Muscle layer of colon (tissue), 2 donors: ENCODE measurements around the gene SLC25A44.

ENCODE experiments used
- H3K27ac ChIP-seq: one replicate; pipeline ENCODE4 v1.7.0; 2013; ENCODE audit warnings: low read depth, mild to moderate bottlenecking, low read length, moderate library complexity
- H3K27me3 ChIP-seq, 2 donors: one replicate each; pipeline ENCODE4 v1.7.0; 2013; ENCODE audit warnings: low read length in 2 of 2, mild to moderate bottlenecking in 2 of 2; ENCODE audit not compliant: insufficient read depth in 2 of 2, control insufficient read depth in 1 of 2
- H3K36me3 ChIP-seq: one replicate; pipeline ENCODE4 v1.7.0; 2013; ENCODE audit warnings: mild to moderate bottlenecking, low read length; ENCODE audit not compliant: insufficient read depth
- H3K4me1 ChIP-seq: one replicate; pipeline ENCODE4 v1.7.0; 2013; ENCODE audit warnings: mild to moderate bottlenecking, low read length; ENCODE audit not compliant: insufficient read depth
- H3K4me3 ChIP-seq, 2 donors: one replicate each; pipeline ENCODE4 v1.7.0; 2013; ENCODE audit warnings: low read length in 2 of 2, low read depth in 1 of 2, mild to moderate bottlenecking in 1 of 2, moderate library complexity in 1 of 2
- H3K9ac ChIP-seq: one replicate; pipeline ENCODE4 v1.7.0; 2013; ENCODE audit warnings: low read length
- H3K9me3 ChIP-seq: one replicate; pipeline ENCODE4 v1.7.0; 2013; ENCODE audit warnings: mild to moderate bottlenecking, low read length
- donor health status: abdominal sarcoma.
- donor health status: Adenocarcinoma of cecum.

The SLC25A44 gene

DNA sequence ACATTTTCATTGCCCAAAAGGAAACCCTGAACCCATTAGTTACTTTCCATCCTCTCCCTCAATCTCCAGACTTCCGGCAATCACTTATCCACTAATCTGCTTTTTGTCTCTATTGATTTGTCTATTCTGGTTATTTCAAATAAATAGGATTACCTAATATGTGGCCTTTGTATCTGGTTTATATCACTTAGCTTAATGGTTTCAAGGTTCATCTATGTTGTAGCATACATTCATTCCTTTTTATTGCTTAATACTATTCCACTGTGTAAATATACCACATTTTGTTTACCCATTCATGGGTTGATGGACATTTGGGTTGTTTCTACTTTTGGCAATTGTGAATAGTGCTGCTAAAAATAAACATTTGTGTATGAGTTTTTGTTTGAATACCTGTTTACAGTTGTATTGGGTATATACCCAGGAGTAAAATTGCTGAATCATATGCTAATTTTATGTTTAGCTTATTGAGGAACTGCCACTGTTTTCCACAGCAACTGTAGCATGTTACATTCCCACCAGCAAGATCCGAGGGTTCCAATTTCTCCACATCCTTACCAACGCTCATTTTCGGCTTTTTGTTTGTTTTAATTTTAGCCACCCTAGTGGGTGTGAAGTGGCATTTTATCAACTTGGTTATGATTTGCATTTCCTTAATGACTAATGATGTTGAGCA, 2.5 kb upstream of the SLC25A44 start:
- Histone ChIP-seq H3K9me3 (no peaks in the 10 kb centered on the region), H3K27ac (no peak overlapping the region), H3K4me1 (peaks cover 22% of the 10 kb centered on the region), H3K36me3 (no peaks in the 10 kb centered on the region), H3K9ac (no peak overlapping the region), H3K4me3 (no peak overlapping the region), H3K27me3 (no peaks in the 10 kb centered on the region)

DNA sequence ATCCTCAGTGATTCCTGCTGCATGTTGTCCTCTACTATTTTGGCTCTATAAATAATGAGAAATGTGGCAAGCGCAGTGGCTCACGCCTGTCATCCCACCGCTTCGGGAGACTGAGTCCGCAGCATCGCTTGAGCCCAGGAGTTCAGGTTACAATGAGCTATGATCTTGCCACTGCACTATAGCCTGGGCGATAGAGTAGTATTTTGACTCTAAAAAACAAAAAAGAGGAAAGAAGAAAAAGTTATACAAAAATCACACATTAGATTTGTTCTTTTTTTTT, 756 bp upstream of the SLC25A44 start:
- Histone ChIP-seq H3K4me3 (peak overlapping the region; percentile 4 to 97), H3K27ac (peak overlapping the region; percentile 65), H3K9me3 (no peaks in the 10 kb centered on the region), H3K36me3 (no peaks in the 10 kb centered on the region), H3K27me3 (no peaks in the 10 kb centered on the region), H3K9ac (peak overlapping the region; percentile 47), H3K4me1 (peaks cover 22% of the 10 kb centered on the region)

DNA sequence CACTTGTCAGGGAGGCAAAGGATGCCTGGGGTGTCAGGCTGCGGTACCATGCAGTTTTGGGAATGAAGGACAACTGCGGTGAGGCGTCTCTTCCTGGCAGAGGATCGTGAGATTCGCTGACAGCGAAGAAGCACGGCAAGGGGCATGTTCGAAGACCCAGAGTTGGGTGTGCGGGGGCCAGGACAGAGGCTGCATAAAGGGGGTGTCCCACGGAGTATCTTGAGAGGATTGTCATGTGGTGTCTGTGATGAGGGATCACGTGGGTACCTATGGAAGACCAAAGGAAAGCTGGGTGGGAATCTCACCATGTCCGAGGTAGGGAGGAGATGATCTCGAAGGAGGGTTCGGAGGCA, 372 bp downstream of the SLC25A44 start:
- peak overlapping the region; percentile 27 to 97 for H3K4me3 ChIP-seq
- H3K27ac ChIP-seq: peak overlapping the region; percentile 15
- no peaks in the 10 kb centered on the region for H3K9me3 ChIP-seq
- peak overlapping the region; percentile 90 for H3K9ac ChIP-seq
- H3K27me3 ChIP-seq: no peaks in the 10 kb centered on the region
- peaks cover 3% of the 10 kb centered on the region for H3K36me3 ChIP-seq
- H3K4me1 ChIP-seq: peaks cover 22% of the 10 kb centered on the region

DNA sequence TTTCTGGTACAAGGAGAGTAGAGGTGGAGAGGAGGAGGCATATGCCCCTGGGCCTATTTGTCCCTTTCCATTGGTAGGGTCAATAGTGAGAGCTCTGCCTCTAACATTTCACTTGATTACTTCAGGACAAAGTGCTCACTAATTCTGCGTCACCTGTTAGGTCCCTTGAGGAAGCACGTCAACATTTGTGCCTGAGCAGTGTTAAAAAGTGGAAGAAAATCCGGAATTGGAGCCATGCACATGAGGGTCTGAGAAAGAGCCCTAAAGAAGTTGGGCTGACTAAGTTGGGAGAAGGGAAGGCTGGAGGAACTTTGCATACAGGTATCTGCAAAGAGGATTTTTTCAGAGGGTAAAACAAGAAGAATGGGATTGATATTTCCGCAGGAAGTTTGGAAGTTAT, 1.9 kb downstream of the SLC25A44 start:
- H3K4me1 ChIP-seq: peaks cover 22% of the 10 kb centered on the region
- H3K9ac ChIP-seq: no peak overlapping the region
- no peaks in the 10 kb centered on the region for H3K27me3 ChIP-seq
- peaks cover 17% of the 10 kb centered on the region for H3K36me3 ChIP-seq
- no peaks in the 10 kb centered on the region for H3K9me3 ChIP-seq
- H3K4me3 ChIP-seq: no peak overlapping the region
- H3K27ac ChIP-seq: no peak overlapping the region

GRCh38 chr1:156196445-156196844, 2.5 kb downstream of the SLC25A44 start:
- no peak overlapping the region for H3K4me3 ChIP-seq
- peaks cover 22% of the 10 kb centered on the region for H3K4me1 ChIP-seq
- H3K9ac ChIP-seq: no peak overlapping the region
- H3K36me3 ChIP-seq: peaks cover 17% of the 10 kb centered on the region
- H3K9me3 ChIP-seq: no peaks in the 10 kb centered on the region
- H3K27me3 ChIP-seq: no peaks in the 10 kb centered on the region
- H3K27ac ChIP-seq: no peak overlapping the region

DNA sequence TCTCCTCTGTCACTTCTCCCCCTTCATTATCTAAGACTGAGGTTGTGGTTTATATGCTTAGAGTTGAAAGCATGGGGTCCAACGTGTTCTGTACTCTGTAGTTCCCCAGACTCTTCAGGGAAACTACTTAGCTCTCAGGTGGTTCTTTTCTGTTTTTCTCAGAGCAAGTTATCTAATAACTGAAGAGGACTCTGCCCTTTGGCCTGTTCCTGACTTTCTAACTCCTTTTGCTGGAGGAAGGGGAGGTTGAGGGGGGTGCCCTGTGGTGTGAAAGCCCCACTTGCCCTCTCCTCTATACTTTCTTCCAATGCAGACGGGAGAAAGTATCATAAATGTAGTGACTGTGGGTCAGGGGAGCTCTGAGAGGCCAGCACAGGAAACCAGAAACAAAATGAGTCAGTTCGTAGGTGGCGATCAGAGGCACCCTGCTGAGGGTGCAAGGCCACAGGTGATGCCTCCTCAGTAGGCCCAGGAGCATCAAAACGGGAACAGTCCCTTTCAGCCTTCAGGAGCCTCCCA, 5.0 kb downstream of the SLC25A44 start:
- Histone ChIP-seq H3K27ac (no peak overlapping the region), H3K36me3 (peaks cover 26% of the 10 kb centered on the region), H3K4me1 (peaks cover 33% of the 10 kb centered on the region), H3K9ac (no peak overlapping the region), H3K27me3 (no peaks in the 10 kb centered on the region), H3K4me3 (no peak overlapping the region), H3K9me3 (no peaks in the 10 kb centered on the region)

- H3K9ac ChIP-seq: no peak overlapping the region
- peaks cover 26% of the 10 kb centered on the region for H3K36me3 ChIP-seq
- H3K9me3 ChIP-seq: no peaks in the 10 kb centered on the region
- no peak overlapping the region for H3K27ac ChIP-seq
- H3K27me3 ChIP-seq: no peaks in the 10 kb centered on the region
- no peak overlapping the region for H3K4me3 ChIP-seq
- peaks cover 29% of the 10 kb centered on the region for H3K4me1 ChIP-seq
These were observed 6.1 kb downstream of the SLC25A44 start for GRCh38 chr1:156200044-156200443.

GRCh38 chr1:156203331-156203730, 9.4 kb downstream of the SLC25A44 start:
- peaks cover 20% of the 10 kb centered on the region for H3K4me1 ChIP-seq
- H3K27me3 ChIP-seq: no peaks in the 10 kb centered on the region
- H3K9me3 ChIP-seq: no peaks in the 10 kb centered on the region
- no peak overlapping the region for H3K9ac ChIP-seq
- no peak overlapping the region for H3K4me3 ChIP-seq
- H3K27ac ChIP-seq: no peak overlapping the region
- H3K36me3 ChIP-seq: peaks cover 40% of the 10 kb centered on the region

GRCh38 chr1:156204686-156205085, 10.8 kb downstream of the SLC25A44 start:
- Histone ChIP-seq H3K9ac (no peak overlapping the region), H3K36me3 (peaks cover 36% of the 10 kb centered on the region), H3K27me3 (no peaks in the 10 kb centered on the region), H3K9me3 (no peaks in the 10 kb centered on the region), H3K4me1 (peaks cover 20% of the 10 kb centered on the region), H3K4me3 (no peak overlapping the region), H3K27ac (no peak overlapping the region)

GRCh38 chr1:156211243-156211642, 17.3 kb downstream of the SLC25A44 start:
- no peaks in the 10 kb centered on the region for H3K27me3 ChIP-seq
- peaks cover 32% of the 10 kb centered on the region for H3K36me3 ChIP-seq

DNA sequence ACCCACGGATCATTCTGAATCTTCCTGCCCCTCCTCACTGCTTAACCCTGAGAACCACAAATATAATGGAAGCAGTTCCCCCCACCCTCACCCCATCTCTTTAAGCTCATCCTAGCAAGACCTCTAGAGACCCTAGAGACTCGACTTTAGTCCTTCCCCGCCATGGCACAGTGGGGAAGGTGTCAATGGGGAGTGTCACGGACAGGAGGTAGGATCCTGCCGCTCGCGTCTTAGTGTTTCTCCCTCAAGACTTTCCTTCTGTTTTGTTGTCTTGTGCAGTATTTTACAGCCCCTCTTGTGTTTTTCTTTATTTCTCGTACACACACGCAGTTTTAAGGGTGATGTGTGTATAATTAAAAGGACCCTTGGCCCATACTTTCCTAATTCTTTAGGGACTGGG, 18.2 kb downstream of the SLC25A44 start:
- Histone ChIP-seq H3K36me3 (peaks cover 32% of the 10 kb centered on the region), H3K9ac (peak overlapping the region; percentile 96)

More at GRCh38 chr1:156211243-156211642, 17.3 kb downstream of the SLC25A44 start:
- no peaks in the 10 kb centered on the region for H3K9me3 ChIP-seq
- no peak overlapping the region for H3K9ac ChIP-seq
- H3K27ac ChIP-seq: no peak overlapping the region
- peaks cover 14% of the 10 kb centered on the region for H3K4me1 ChIP-seq
- no peak overlapping the region for H3K4me3 ChIP-seq

More for the DNA sequence above, 18.2 kb downstream of the SLC25A44 start:
- Histone ChIP-seq H3K4me3 (peak overlapping the region in 1 of 2 donors; percentile 83), H3K9me3 (no peaks in the 10 kb centered on the region), H3K4me1 (peaks cover 14% of the 10 kb centered on the region), H3K27me3 (no peaks in the 10 kb centered on the region), H3K27ac (peak overlapping the region; percentile 88)
